EH (cell line): ENCODE results near the gene LDHAL6B.
A peak's percentile ranks its signal among the peaks of the same experiment; 100 is the strongest.

Source experiments
- DNase-seq: peaks from one replicate; pipeline ENCODE4 v3.0.0-alpha.2; 2015; ENCODE audit warnings: low read depth

Gene LDHAL6B

GRCh38 chr15:59177317-59177660 lies 29.4 kb upstream of the LDHAL6B start:
- DNase-seq: no peak

GRCh38 chr15:59178151-59178695 lies 28.4 kb upstream of the LDHAL6B start:
- no peak for DNase-seq

GRCh38 chr15:59179717-59180116 lies 26.9 kb upstream of the LDHAL6B start:
- DNase-seq: no peak

GRCh38 chr15:59180945-59181600 lies 25.6 kb upstream of the LDHAL6B start:
- DNase-seq: peak; percentile 84

GRCh38 chr15:59185725-59186124 lies 20.9 kb upstream of the LDHAL6B start:
- DNase-seq: no peak

- peak; percentile 52 for DNase-seq
These were observed 20.1 kb upstream of the LDHAL6B start for GRCh38 chr15:59186501-59186900.

GRCh38 chr15:59189241-59189640 lies 17.4 kb upstream of the LDHAL6B start:
- no peak for DNase-seq

GRCh38 chr15:59190291-59190690 lies 16.4 kb upstream of the LDHAL6B start:
- DNase-seq: peak; percentile 40

GRCh38 chr15:59191855-59192237 lies 14.8 kb upstream of the LDHAL6B start:
- DNase-seq: peak; percentile 97

GRCh38 chr15:59194639-59195325 lies 11.9 kb upstream of the LDHAL6B start:
- DNase-seq: no peak

GRCh38 chr15:59196416-59196815 lies 10.2 kb upstream of the LDHAL6B start:
- DNase-seq: no peak

GRCh38 chr15:59197454-59197853 lies 9.2 kb upstream of the LDHAL6B start:
- no peak for DNase-seq

- DNase-seq: peak; percentile 79
These were observed 6.8 kb upstream of the LDHAL6B start for GRCh38 chr15:59199626-59200465.

- peak; percentile 58 for DNase-seq
These were observed 6.1 kb upstream of the LDHAL6B start for GRCh38 chr15:59200560-59200959.

GRCh38 chr15:59203008-59203407 lies 3.6 kb upstream of the LDHAL6B start:
- no peak for DNase-seq

GRCh38 chr15:59203657-59204056 lies 3.0 kb upstream of the LDHAL6B start:
- no peak for DNase-seq

GRCh38 chr15:59205839-59206622 lies 612 bp upstream of the LDHAL6B start:
- no peak for DNase-seq

GRCh38 chr15:59208613-59209249 lies 2.1 kb downstream of the LDHAL6B start:
- peak; percentile 93 for DNase-seq

- no peak for DNase-seq
These were observed 3.5 kb downstream of the LDHAL6B start for GRCh38 chr15:59210186-59210585.

GRCh38 chr15:59216911-59217310 lies 10.3 kb downstream of the LDHAL6B start:
- no peak for DNase-seq

- no peak for DNase-seq
These were observed 11.3 kb downstream of the LDHAL6B start for GRCh38 chr15:59217876-59218498.
